NCI-H187 (cell line): ENCODE measurements around the gene OAS2.

Source experiments
- DNase-seq, 2 experiments: peaks; one replicate each; lab custom pipeline; 2025; lab: John Stamatoyannopoulos, UW

OAS2 gene

DNA sequence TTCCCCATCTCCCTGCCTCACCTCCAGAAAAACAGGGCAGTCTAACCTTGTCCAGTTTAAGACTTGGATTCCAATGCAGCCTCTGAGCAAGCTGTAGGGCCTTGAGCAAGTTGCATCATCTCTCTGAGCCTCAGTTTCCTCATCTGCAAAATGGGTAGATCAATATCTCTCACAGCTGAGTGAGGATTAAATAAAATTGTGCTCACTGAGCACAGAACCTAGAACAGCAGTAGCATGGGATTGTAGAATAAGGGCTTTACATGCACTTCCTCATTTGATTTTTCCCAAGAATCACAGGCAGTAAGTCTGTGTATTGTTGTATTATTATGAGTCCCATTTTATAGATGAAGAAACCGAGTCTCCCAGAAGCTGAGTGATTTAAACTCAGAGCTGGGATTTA is 80.2 kb downstream of the OAS2 start:
- DNase-seq, result no peak

DNA sequence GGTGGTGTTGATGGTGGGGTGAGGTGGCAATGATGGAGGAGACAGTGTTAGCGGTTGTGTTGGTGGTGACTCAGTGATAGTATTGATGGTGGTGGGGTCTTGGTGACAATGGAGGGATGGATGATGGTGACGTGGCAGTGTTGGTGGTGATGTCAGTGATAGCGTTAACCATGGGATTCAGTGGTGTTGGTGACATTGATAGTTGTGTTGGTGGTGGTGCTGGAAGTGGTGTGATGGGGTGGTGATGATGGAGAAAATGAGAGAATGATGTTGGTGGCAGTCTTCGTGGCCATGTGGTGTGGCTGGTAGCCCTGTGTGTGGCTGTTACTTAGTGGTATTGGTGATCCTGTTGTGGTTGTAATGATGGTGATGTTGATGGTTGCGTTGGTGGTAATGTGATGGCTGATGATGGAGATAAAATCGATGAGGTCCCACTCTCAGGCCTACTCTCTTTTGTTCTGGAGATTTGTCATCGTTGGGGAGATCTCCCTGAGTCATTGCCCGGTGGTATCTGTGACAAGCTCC is 80.8 kb downstream of the OAS2 start:
- DNase-seq, result no peak

DNA sequence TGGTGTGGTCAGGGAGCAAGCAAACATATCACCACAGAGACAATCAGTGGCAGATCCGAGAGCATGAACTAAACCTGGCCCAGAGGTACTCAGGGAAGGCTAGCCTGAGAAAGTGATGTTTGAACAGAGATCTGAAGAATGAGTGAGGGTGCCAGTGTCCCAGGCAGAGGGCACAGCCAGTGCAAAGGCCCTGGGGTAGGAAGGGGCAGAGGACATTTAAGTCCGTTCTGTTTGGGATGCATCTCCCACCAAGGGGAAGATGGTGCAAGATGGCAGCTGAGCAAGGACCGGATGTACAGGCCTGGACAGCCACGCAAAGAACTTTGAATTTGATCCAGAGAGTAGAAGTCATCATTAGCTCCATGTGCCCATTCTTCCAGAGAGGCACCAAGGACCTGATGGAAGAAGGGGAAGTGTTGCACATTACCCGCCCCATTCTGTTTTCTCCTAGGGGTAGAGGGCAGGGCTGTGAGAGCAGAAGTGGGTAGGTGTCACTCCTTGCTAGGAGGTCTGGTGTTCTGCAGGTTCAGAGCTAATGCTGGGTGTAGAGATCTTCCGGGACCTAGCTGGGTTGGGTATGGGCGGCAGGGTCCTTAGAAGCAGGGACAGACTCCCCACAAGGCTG is 82.1 kb downstream of the OAS2 start:
- DNase-seq, result no peak

- no peak for DNase-seq
Measured at GRCh38 chr12:113061061-113061694, 82.9 kb downstream of the OAS2 start.
